Thymus (tissue), 11 donors: ENCODE results near the gene C20orf173. TPM values are rescaled to one million over a fixed set of nuclear protein-coding genes. Genes with fewer than 3 reads are reported as not detected.

Source experiments
- DNase-seq, 9 donors: peaks; one replicate each; pipeline ENCODE4 v3.0.0-alpha.2; 2013; ENCODE audit warnings: low spot score in 9 of 9, low read depth in 6 of 9, missing footprints in 1 of 9
- H3K27ac ChIP-seq, 2 donors: one replicate each; pipeline ENCODE4 v1.5.1; 2013; ENCODE audit warnings: control low read depth in 1 of 2, low read depth in 1 of 2, low read length in 1 of 2, mild to moderate bottlenecking in 1 of 2, moderate library complexity in 1 of 2
- H3K27me3 ChIP-seq, 2 donors: one replicate each; pipeline ENCODE4 v1.5.1; 2013; ENCODE audit warnings: low read length in 1 of 2; ENCODE audit not compliant: control insufficient read depth in 2 of 2, insufficient read depth in 1 of 2
- H3K36me3 ChIP-seq, 2 donors: one replicate each; pipeline ENCODE4 v1.5.1; 2013; ENCODE audit warnings: low read length in 1 of 2, mild to moderate bottlenecking in 1 of 2, moderate library complexity in 1 of 2; ENCODE audit not compliant: control insufficient read depth in 2 of 2, insufficient read depth in 2 of 2
- H3K4me1 ChIP-seq, 2 donors: one replicate each; pipeline ENCODE4 v1.5.1; 2013; ENCODE audit warnings: low read length in 2 of 2; ENCODE audit not compliant: control insufficient read depth in 2 of 2, insufficient read depth in 2 of 2
- H3K4me3 ChIP-seq, 2 donors: one replicate each; pipeline ENCODE4 v1.5.1; 2013; ENCODE audit warnings: low read length in 2 of 2, control low read depth in 1 of 2, mild to moderate bottlenecking in 1 of 2
- H3K9me3 ChIP-seq, 2 donors: one replicate each; pipeline ENCODE4 v1.5.1; 2013; ENCODE audit warnings: low read length in 1 of 2, mild to moderate bottlenecking in 1 of 2; ENCODE audit not compliant: control insufficient read depth in 2 of 2, insufficient read depth in 1 of 2
- WGBS: extraction: QIAGEN DNeasy Blood & Tissue Kit; methylation state at CpG from one replicate; pipeline ENCODE4 v1.1.7; 2013; 5-methylcytosine and 5-hydroxymethylcytosine counted together
- polyA plus RNA-seq: library from polyadenylated mRNA; stranded (reverse); fragments of 200-250 nt; gene quantifications from one replicate; pipeline ENCODE4 v1.2.3, GENCODE V29; 2013
- total RNA-seq: library from RNA; stranded (reverse); fragments of 120-200 nt; gene quantifications from one replicate; pipeline ENCODE4 v1.2.4, GENCODE V29; 2013
- donor health status: healthy.

Gene C20orf173
- total and polyA plus RNA-seq, 2 donors, result not detected

DNA sequence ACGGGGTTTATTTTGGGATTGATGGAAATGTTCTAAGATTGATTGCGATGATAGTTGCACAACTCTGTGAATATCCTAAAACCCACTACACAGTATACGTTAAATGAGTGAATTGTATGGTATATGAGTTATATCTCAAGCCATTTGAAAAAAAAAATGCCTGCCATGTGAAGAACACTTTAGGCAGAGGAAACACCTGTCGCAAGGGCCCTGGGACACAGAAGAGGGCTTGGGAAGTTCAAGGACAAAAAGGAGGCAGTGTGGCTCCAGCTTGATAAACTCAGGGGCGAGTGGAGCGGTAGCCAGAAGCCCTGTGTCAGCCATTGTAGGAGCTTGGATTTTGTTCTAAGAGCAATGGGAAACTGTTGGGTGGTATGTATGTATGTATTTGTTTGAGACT lies 37.1 kb downstream of the C20orf173 start:
- Histone ChIP-seq H3K27me3 (no peaks in the 10 kb centered on the region), H3K4me3 (no peak overlapping the region), H3K36me3 (peaks cover 41 to 69% of the 10 kb centered on the region in 2 donors), H3K4me1 (peaks cover 7 to 15% of the 10 kb centered on the region in 2 donors), H3K9me3 (no peaks in the 10 kb centered on the region), H3K27ac (no peak overlapping the region)
- no peak for DNase-seq
- WGBS, result 98% methylated on average over 6 of the region's 6 CpGs

GRCh38 chr20:35491823-35492222 lies 37.6 kb downstream of the C20orf173 start:
- no peak for DNase-seq
- Histone ChIP-seq H3K9me3 (no peaks in the 10 kb centered on the region), H3K27me3 (no peaks in the 10 kb centered on the region), H3K4me1 (peaks cover 7 to 15% of the 10 kb centered on the region in 2 donors), H3K4me3 (no peak overlapping the region), H3K27ac (no peak overlapping the region), H3K36me3 (peaks cover 36 to 63% of the 10 kb centered on the region in 2 donors)
- WGBS, result 99% methylated on average over 5 of the region's 5 CpGs

DNA sequence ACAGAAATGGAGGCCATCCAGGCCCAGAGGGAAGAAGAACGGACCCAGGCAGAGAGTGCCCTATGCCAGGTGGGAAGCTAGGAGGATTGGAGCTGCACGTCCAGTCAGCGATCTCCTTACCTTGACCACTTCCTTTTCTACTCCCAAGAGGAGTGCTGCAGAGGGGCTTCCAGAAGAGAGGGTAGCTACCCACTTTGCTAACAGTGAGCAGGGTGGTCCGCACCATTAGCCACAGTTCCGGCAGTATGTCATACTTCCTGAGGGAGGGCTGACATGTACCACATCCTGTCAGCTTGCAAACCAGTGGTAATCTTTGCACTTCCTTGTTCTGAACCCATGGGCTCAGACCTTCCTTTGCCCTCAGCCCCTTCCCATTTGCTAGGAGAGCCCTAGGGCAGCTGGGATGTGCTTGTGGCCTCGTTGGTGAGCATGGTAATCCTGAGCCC lies 38.7 kb downstream of the C20orf173 start:
- H3K27ac ChIP-seq, result peak overlapping the region; percentile 72 to 74
- WGBS, result 7% methylated on average over 6 of the region's 6 CpGs
- peaks cover 31 to 59% of the 10 kb centered on the region in 2 donors for H3K36me3 ChIP-seq
- no peaks in the 10 kb centered on the region for H3K27me3 ChIP-seq
- peak; percentile 41 to 85 (median 67) for DNase-seq
- peak overlapping the region; percentile 67 to 73 for H3K4me3 ChIP-seq
- no peaks in the 10 kb centered on the region for H3K9me3 ChIP-seq
- H3K4me1 ChIP-seq, result peaks cover 7 to 15% of the 10 kb centered on the region in 2 donors

DNA sequence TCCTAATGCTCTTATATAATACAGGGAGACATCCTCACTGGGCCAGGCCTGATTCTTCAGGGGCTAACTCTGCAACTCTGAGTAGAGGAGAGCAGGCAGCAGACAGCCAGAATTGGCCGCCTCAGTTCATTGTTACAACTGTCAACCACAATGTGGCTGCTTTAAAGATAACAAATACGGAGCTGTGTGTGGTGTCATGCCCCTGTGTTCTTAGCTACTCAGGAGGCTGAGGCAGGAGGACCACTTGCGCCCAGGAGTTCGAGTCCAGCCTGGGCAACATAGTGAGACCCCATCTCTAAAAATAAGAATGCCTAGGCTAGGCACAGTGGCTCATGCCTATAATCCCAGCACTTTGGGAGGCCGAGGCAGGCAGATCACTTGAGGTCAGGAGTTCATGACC lies 39.7 kb downstream of the C20orf173 start:
- DNase-seq, result peak in 1 of 9 donors; percentile 17
- Histone ChIP-seq H3K27ac (no peak overlapping the region), H3K4me3 (no peak overlapping the region), H3K9me3 (no peaks in the 10 kb centered on the region), H3K4me1 (peaks cover 7 to 15% of the 10 kb centered on the region in 2 donors), H3K27me3 (no peaks in the 10 kb centered on the region), H3K36me3 (peaks cover 30 to 54% of the 10 kb centered on the region in 2 donors)
- 89% methylated on average over 5 of the region's 5 CpGs for WGBS

- H3K27me3 ChIP-seq, result no peaks in the 10 kb centered on the region
- 98% methylated on average over 4 of the region's 4 CpGs for WGBS
- peaks cover 0 to 3% of the 10 kb centered on the region in 2 donors for H3K9me3 ChIP-seq
- no peak for DNase-seq
- H3K27ac ChIP-seq, result no peak overlapping the region
- H3K36me3 ChIP-seq, result peaks cover 10 to 48% of the 10 kb centered on the region in 2 donors
- no peak overlapping the region for H3K4me3 ChIP-seq
- H3K4me1 ChIP-seq, result peaks cover 7 to 15% of the 10 kb centered on the region in 2 donors
Observed at GRCh38 chr20:35487479-35487878, 42.0 kb downstream of the C20orf173 start.

DNA sequence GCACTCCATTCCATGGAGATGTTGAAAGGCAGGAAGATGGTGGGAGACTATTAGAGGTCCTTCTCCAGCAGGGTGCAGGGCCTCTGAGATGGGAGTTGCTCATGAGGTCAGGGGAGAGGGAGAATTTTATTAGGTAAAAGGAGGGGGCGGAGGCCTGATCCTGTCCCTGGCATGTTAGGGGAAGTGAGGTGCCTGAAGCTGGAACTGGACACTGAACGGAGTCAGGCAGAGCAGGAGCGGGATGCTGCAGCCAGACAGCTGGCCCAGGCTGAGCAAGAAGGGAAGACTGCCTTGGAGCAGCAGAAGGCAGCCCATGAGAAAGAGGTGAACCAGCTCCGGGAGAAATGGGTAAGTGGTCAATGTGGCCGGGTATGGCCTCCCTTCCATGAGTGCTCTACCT lies 49.7 kb downstream of the C20orf173 start:
- Histone ChIP-seq H3K9me3 (peaks cover 0 to 3% of the 10 kb centered on the region in 2 donors), H3K4me1 (no peaks in the 10 kb centered on the region), H3K27ac (no peak overlapping the region), H3K4me3 (no peak overlapping the region), H3K27me3 (no peaks in the 10 kb centered on the region), H3K36me3 (peaks cover 42 to 66% of the 10 kb centered on the region in 2 donors)
- no peak for DNase-seq
- WGBS, result 97% methylated on average over 5 of the region's 5 CpGs

DNA sequence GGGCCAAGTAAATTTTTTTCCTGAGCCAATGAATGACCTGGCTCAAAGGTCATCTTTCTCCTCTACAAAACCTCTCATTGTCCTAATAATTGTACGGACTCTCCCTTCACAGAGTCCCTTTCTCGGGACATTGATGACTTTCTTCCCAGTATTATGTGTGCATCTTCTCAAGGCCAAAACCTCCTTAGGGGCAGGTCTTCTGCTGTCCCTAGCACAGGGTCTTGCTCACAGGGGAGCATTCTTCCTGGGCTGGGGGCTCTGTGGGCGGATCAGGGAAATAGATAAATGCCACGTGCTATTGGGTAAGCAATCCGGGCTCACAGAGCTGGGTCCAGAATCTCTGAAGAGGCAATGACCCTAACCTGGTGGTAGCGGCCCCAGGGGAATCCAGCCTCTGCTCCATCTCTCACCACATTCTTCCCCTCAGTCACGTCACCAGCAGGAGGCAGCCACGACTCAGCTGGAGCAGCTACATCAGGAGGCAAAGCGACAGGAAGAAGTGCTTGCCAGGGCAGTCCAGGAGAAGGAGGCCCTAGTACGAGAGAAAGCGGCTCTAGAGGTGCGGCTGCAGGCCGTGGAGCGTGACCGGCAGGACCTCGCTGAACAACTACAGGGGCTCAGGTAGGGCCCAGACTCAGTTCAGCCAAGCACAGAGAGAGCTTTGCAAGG lies 50.5 kb downstream of the C20orf173 start:
- H3K27me3 ChIP-seq, result no peaks in the 10 kb centered on the region
- DNase-seq, result no peak
- H3K9me3 ChIP-seq, result peaks cover 0 to 3% of the 10 kb centered on the region in 2 donors
- no peaks in the 10 kb centered on the region for H3K4me1 ChIP-seq
- no peak overlapping the region for H3K4me3 ChIP-seq
- WGBS, result 96% methylated on average over 16 of the region's 16 CpGs
- no peak overlapping the region for H3K27ac ChIP-seq
- H3K36me3 ChIP-seq, result peaks cover 49 to 65% of the 10 kb centered on the region in 2 donors

Other genes starting within 250 kb of the C20orf173 start
- 115 TPM for gene EIF6, start 244.9 kb downstream of the C20orf173 start, total RNA-seq
- 88.6 TPM for gene EIF6, start 244.9 kb downstream of the C20orf173 start, polyA plus RNA-seq
- gene FAM83C, start 237.2 kb downstream of the C20orf173 start, total RNA-seq, result under 0.01 TPM
- 0.14 TPM for gene FAM83C, start 237.2 kb downstream of the C20orf173 start, polyA plus RNA-seq
- gene UQCC1, start 117.7 kb downstream of the C20orf173 start, total RNA-seq, result 29.0 TPM
- 31.3 TPM for gene UQCC1, start 117.7 kb downstream of the C20orf173 start, polyA plus RNA-seq
- 0.24 TPM for gene GDF5, start 91.4 kb downstream of the C20orf173 start, total RNA-seq
- 0.32 TPM for gene GDF5, start 91.4 kb downstream of the C20orf173 start, polyA plus RNA-seq
- 17.6 TPM for gene CEP250, start 74.1 kb downstream of the C20orf173 start, total RNA-seq
- 12.5 TPM for gene CEP250, start 74.1 kb downstream of the C20orf173 start, polyA plus RNA-seq
- gene ERGIC3, start 12.4 kb upstream of the C20orf173 start, total RNA-seq, result 157 TPM
- gene ERGIC3, start 12.4 kb upstream of the C20orf173 start, polyA plus RNA-seq, result 181 TPM
- gene SPAG4, start 86.2 kb upstream of the C20orf173 start, total RNA-seq, result 0.85 TPM
- 4.4 TPM for gene SPAG4, start 86.2 kb upstream of the C20orf173 start, polyA plus RNA-seq
- 43.6 TPM for gene CPNE1, start 135.2 kb upstream of the C20orf173 start, total RNA-seq
- gene CPNE1, start 135.2 kb upstream of the C20orf173 start, polyA plus RNA-seq, result 238 TPM
- gene RBM12, start 135.2 kb upstream of the C20orf173 start, total RNA-seq, result 52.3 TPM
- 24.8 TPM for gene RBM12, start 135.2 kb upstream of the C20orf173 start, polyA plus RNA-seq
- 13.2 TPM for gene NFS1, start 169.7 kb upstream of the C20orf173 start, total RNA-seq
- 25.5 TPM for gene NFS1, start 169.7 kb upstream of the C20orf173 start, polyA plus RNA-seq
- 213 TPM for gene ROMO1, start 169.8 kb upstream of the C20orf173 start, total RNA-seq
- 296 TPM for gene ROMO1, start 169.8 kb upstream of the C20orf173 start, polyA plus RNA-seq
- gene RBM39, start 212.6 kb upstream of the C20orf173 start, total RNA-seq, result 449 TPM
- gene RBM39, start 212.6 kb upstream of the C20orf173 start, polyA plus RNA-seq, result 830 TPM
- gene PHF20, start 242.4 kb upstream of the C20orf173 start, total RNA-seq, result 35.6 TPM
- gene PHF20, start 242.4 kb upstream of the C20orf173 start, polyA plus RNA-seq, result 39.7 TPM